DND-41 (cell line): ENCODE data around the gene TPO.

Experiments
- ATAC-seq: fragments of 200-7000 bp; cut with Tn5 transposase; 3 replicates; pipeline ENCODE4 v1.9.1; 2021; ENCODE audit warnings: low read depth; ENCODE audit not compliant: insufficient read depth
- DNase-seq: peaks from one replicate; pipeline ENCODE4 v3.0.0-alpha.2; 2020
- H2AFZ ChIP-seq: 2 replicates; pipeline ENCODE4 v1.6.0; 2012; ENCODE audit warnings: low read depth, low read length
- H3K27ac ChIP-seq: 2 replicates; pipeline ENCODE4 v1.5.1; 2012; ENCODE audit warnings: low read length, inconsistent platforms
- H3K27me3 ChIP-seq: fragments of 200-600 bp; sonication (generic); 2 replicates; pipeline ENCODE4 v1.6.0; 2012; ENCODE audit warnings: low read length, mild to moderate bottlenecking, inconsistent platforms; ENCODE audit not compliant: insufficient read depth, poor library complexity
- H3K36me3 ChIP-seq: 2 replicates; pipeline ENCODE4 v1.5.1; 2012; ENCODE audit warnings: low read length, inconsistent platforms; ENCODE audit not compliant: insufficient read depth
- H3K4me1 ChIP-seq: 2 replicates; pipeline ENCODE4 v1.5.1; 2012; ENCODE audit warnings: mild to moderate bottlenecking, low read length; ENCODE audit not compliant: insufficient read depth
- H3K4me2 ChIP-seq: 2 replicates; pipeline ENCODE4 v1.6.0; 2012; ENCODE audit warnings: mild to moderate bottlenecking, moderate library complexity, low read length, inconsistent platforms; ENCODE audit not compliant: insufficient read depth
- H3K4me3 ChIP-seq, 2 experiments: fragments of 200-600 bp in 1 of 2; shearing (Covaris generic) in 1 of 2; 2 replicates each; pipeline ENCODE4 v1.5.1; 2012 to 2016; ENCODE audit warnings: inconsistent platforms in 2 of 2, low read length in 2 of 2, mild to moderate bottlenecking in 2 of 2, low read depth in 1 of 2, moderate library complexity in 1 of 2
- H3K79me2 ChIP-seq: 2 replicates; pipeline ENCODE4 v1.6.0; 2012; ENCODE audit warnings: low read length, inconsistent platforms; ENCODE audit not compliant: insufficient read depth
- H3K9ac ChIP-seq: 2 replicates; pipeline ENCODE4 v1.6.0; 2012; ENCODE audit warnings: low read depth, mild to moderate bottlenecking, inconsistent platforms, low read length, moderate library complexity
- H3K9me3 ChIP-seq: 2 replicates; pipeline ENCODE4 v1.5.1; 2012; ENCODE audit warnings: low read length, moderate library complexity, mild to moderate bottlenecking, inconsistent platforms; ENCODE audit not compliant: insufficient read depth, severe bottlenecking
- H4K20me1 ChIP-seq: 2 replicates; pipeline ENCODE4 v1.6.0; 2012; ENCODE audit warnings: low read length; ENCODE audit not compliant: insufficient read depth
- CTCF ChIP-seq: IDR thresholded peaks from 2 replicates; pipeline ENCODE4 v1.5.1; 2012; ENCODE audit warnings: borderline replicate concordance, low read length, moderate library complexity, mild to moderate bottlenecking; ENCODE audit not compliant: poor library complexity, severe bottlenecking; ENCODE audit errors: extremely low read depth
- EZH2 ChIP-seq: IDR thresholded peaks from 3 replicates; pipeline ENCODE4 v1.6.1; 2012; ENCODE audit warnings: borderline replicate concordance, low read depth, mild to moderate bottlenecking, moderate library complexity, low read length, inconsistent platforms; ENCODE audit not compliant: severe bottlenecking

TPO gene

GRCh38 chr2:1374287-1374686 is 39.0 kb upstream of the TPO start:
- no peak overlapping the region for H3K9ac ChIP-seq
- no peaks in the 10 kb centered on the region for H3K36me3 ChIP-seq
- H3K9me3 ChIP-seq, result no peaks in the 10 kb centered on the region
- H3K27me3 ChIP-seq, result no peaks in the 10 kb centered on the region
- no peaks in the 10 kb centered on the region for H3K4me1 ChIP-seq
- no peak overlapping the region for H3K27ac ChIP-seq
- H4K20me1 ChIP-seq, result no peaks in the 10 kb centered on the region; the same call in 1 of the 2 replicates
- DNase-seq, result no peak
- H3K79me2 ChIP-seq, result no peaks in the 10 kb centered on the region
- H2AFZ ChIP-seq, result no peak overlapping the region
- ATAC-seq, result no peak
- TF ChIP-seq EZH2, result no peak
- no peak for TF ChIP-seq CTCF
- no peak overlapping the region for H3K4me2 ChIP-seq
- no peak overlapping the region for H3K4me3 ChIP-seq

GRCh38 chr2:1375794-1376193 is 37.5 kb upstream of the TPO start:
- Histone ChIP-seq H3K4me1 (no peaks in the 10 kb centered on the region), H3K4me2 (no peak overlapping the region), H3K27ac (no peak overlapping the region), H3K9me3 (no peaks in the 10 kb centered on the region), H3K79me2 (no peaks in the 10 kb centered on the region), H2AFZ (no peak overlapping the region), H3K4me3 (no peak overlapping the region), H3K9ac (no peak overlapping the region), H4K20me1 (no peaks in the 10 kb centered on the region; the same call in 1 of the 2 replicates), H3K36me3 (no peaks in the 10 kb centered on the region), H3K27me3 (no peaks in the 10 kb centered on the region)
- DNase-seq (no peak), ATAC-seq (no peak)
- TF ChIP-seq CTCF (no peak), EZH2 (no peak)

GRCh38 chr2:1377473-1377872 is 35.8 kb upstream of the TPO start:
- no peak overlapping the region for H3K4me3 ChIP-seq
- no peak overlapping the region for H3K4me2 ChIP-seq
- TF ChIP-seq EZH2, result no peak
- no peak for TF ChIP-seq CTCF
- DNase-seq (no peak), ATAC-seq (no peak; the same call in 2 of the 3 replicates)
- no peak overlapping the region for H2AFZ ChIP-seq
- no peak overlapping the region for H3K27ac ChIP-seq
- H3K79me2 ChIP-seq, result no peaks in the 10 kb centered on the region
- no peaks in the 10 kb centered on the region for H3K36me3 ChIP-seq
- no peak overlapping the region for H3K9ac ChIP-seq
- H3K27me3 ChIP-seq, result no peaks in the 10 kb centered on the region
- no peaks in the 10 kb centered on the region; the same call in 1 of the 2 replicates for H4K20me1 ChIP-seq
- no peaks in the 10 kb centered on the region for H3K9me3 ChIP-seq
- H3K4me1 ChIP-seq, result no peaks in the 10 kb centered on the region
